PC-3 (cell line): ENCODE measurements around the gene KRT81. TPM values are rescaled to one million over a fixed set of nuclear protein-coding genes. Genes with fewer than 3 reads are reported as not detected.

ENCODE experiments used
- ATAC-seq: fragments of 200-7000 bp; cut with Tn5 transposase; 2 replicates; pipeline ENCODE4 v1.9.1; 2020; ENCODE audit warnings: mild to moderate bottlenecking, moderate library complexity
- BruUV-seq: library from RNA; stranded (reverse); fragments of 400-500 nt; replicated peaks from 2 replicates; lab custom pipeline; 2021; lab: Mats Ljungman, UMichigan
- CTCF ChIA-PET: fragments of 300-600 bp; sonication (Branson Sonifier 250); formaldehyde crosslinking; loops from one replicate; lab custom pipeline; 2022; ENCODE audit warnings: antibody characterized with exemption; lab: Charles Lee
- POLR2A ChIA-PET: fragments of 300-600 bp; sonication (Branson Sonifier 250); formaldehyde crosslinking; loops from one replicate; lab custom pipeline; 2022; ENCODE audit warnings: antibody characterized with exemption; ENCODE audit not compliant: unreplicated experiment; lab: Charles Lee
- DNase-seq: peaks from one replicate; pipeline ENCODE4 v3.0.0-alpha.2; 2015
- H2AFZ ChIP-seq: fragments of 300-600 bp; sonication (generic); 2 replicates; pipeline ENCODE4 v1.6.0; 2016; ENCODE audit warnings: antibody characterized with exemption, low read length
- H3F3A ChIP-seq: fragments of 300-600 bp; sonication (generic); one replicate; pipeline ENCODE4 v1.6.0; 2017; ENCODE audit warnings: antibody characterized with exemption, low read length, control low read depth, mild to moderate bottlenecking; ENCODE audit not compliant: unreplicated experiment
- H3K27ac ChIP-seq: fragments of 300-600 bp; sonication (generic); 2 replicates; pipeline ENCODE4 v1.5.1; 2016; ENCODE audit warnings: mild to moderate bottlenecking, low read length
- H3K27me3 ChIP-seq: fragments of 300-600 bp; sonication (generic); 2 replicates; pipeline ENCODE4 v1.6.1; 2016; ENCODE audit warnings: low read length, mixed read lengths
- H3K36me3 ChIP-seq: fragments of 300-600 bp; sonication (generic); 2 replicates; pipeline ENCODE4 v1.6.1; 2016; ENCODE audit warnings: low read depth, mixed run types, low read length, mixed read lengths
- H3K4me1 ChIP-seq: fragments of 300-600 bp; sonication (generic); 2 replicates; pipeline ENCODE4 v1.5.1; 2016; ENCODE audit warnings: low read length; ENCODE audit not compliant: insufficient read depth
- H3K4me2 ChIP-seq: fragments of 300-600 bp; sonication (generic); 2 replicates; pipeline ENCODE4 v1.6.0; 2016; ENCODE audit warnings: low read length
- H3K4me3 ChIP-seq: fragments of 300-600 bp; sonication (generic); 2 replicates; pipeline ENCODE4 v1.5.1; 2016; ENCODE audit warnings: mild to moderate bottlenecking, low read length, mixed read lengths
- H3K79me2 ChIP-seq: fragments of 300-600 bp; sonication (generic); 2 replicates; pipeline ENCODE4 v1.6.1; 2017; ENCODE audit warnings: low read length, mixed read lengths
- H3K9ac ChIP-seq: fragments of 300-600 bp; sonication (generic); 2 replicates; pipeline ENCODE4 v1.6.0; 2016; ENCODE audit warnings: mild to moderate bottlenecking, low read length
- H3K9me2 ChIP-seq: fragments of 300-600 bp; sonication (generic); replicated peaks from 2 replicates; pipeline ENCODE4 v1.6.1; 2016; ENCODE audit warnings: mixed run types, low read length, mixed read lengths
- H3K9me3 ChIP-seq: fragments of 300-600 bp; sonication (generic); 2 replicates; pipeline ENCODE4 v1.6.1; 2016; ENCODE audit warnings: low read length, mixed read lengths
- H4K20me1 ChIP-seq: fragments of 300-600 bp; sonication (generic); 2 replicates; pipeline ENCODE4 v1.6.1; 2016; ENCODE audit warnings: low read length, mixed read lengths
- CTCF ChIP-seq: fragments of 300-600 bp; sonication (generic); conservative IDR thresholded peaks from 2 replicates; pipeline ENCODE4 v1.5.1; 2017; ENCODE audit warnings: antibody characterized with exemption, low read depth, mild to moderate bottlenecking, low read length
- EZH2 ChIP-seq: fragments of 300-600 bp; sonication (generic); IDR thresholded peaks from one replicate; pipeline ENCODE4 v1.6.1; 2017; ENCODE audit warnings: antibody characterized with exemption, mild to moderate bottlenecking, low read length; ENCODE audit not compliant: unreplicated experiment
- EZH2phosphoT487 ChIP-seq: fragments of 300-600 bp; sonication (generic); IDR thresholded peaks from 2 replicates; pipeline ENCODE4 v1.6.1; 2018; ENCODE audit warnings: mild to moderate bottlenecking, antibody characterized with exemption, low read length, borderline replicate concordance
- intact Hi-C: fragments of 100-400 bp; cut with micrococcal nuclease; formaldehyde crosslinking; loops from 2 replicates; pipeline ENCODE4 v1.9.0; 2023
- total RNA-seq: library from RNA; depleted of rRNA; stranded (reverse); fragments of >200 nt; gene quantifications from 2 replicates; pipeline ENCODE4 v1.2.3, GENCODE V29; 2014

Gene KRT81
- total RNA-seq, 1 experiment from 2014 or later: 1,688 TPM

- no peak overlapping the region for H3K27ac ChIP-seq
- intact Hi-C loops: no loop called here
- H3K4me2 ChIP-seq: no peak overlapping the region
- H3F3A ChIP-seq: no peaks in the 10 kb centered on the region
- no peak for DNase-seq
- no TSS peak for BruUV-seq
- H3K9me2 ChIP-seq: no peaks in the 10 kb centered on the region
- ATAC-seq: no peak
- POLR2A ChIA-PET: no interaction called here
- no peaks in the 10 kb centered on the region for H3K36me3 ChIP-seq
- H3K9me3 ChIP-seq: no peaks in the 10 kb centered on the region
- H3K9ac ChIP-seq: no peak overlapping the region
- no peak overlapping the region for H3K4me3 ChIP-seq
- no peaks in the 10 kb centered on the region for H3K4me1 ChIP-seq
- no peak for TF ChIP-seq CTCF
- no peak for TF ChIP-seq EZH2phosphoT487
- no peak for TF ChIP-seq EZH2
- H3K79me2 ChIP-seq: no peaks in the 10 kb centered on the region
- no peak overlapping the region for H2AFZ ChIP-seq
- CTCF ChIA-PET: no interaction called here
- no peaks in the 10 kb centered on the region for H3K27me3 ChIP-seq
- H4K20me1 ChIP-seq: no peaks in the 10 kb centered on the region
These were observed 24.8 kb downstream of the KRT81 start for GRCh38 chr12:52266514-52266913.

GRCh38 chr12:52264435-52264825, 26.9 kb downstream of the KRT81 start:
- Histone ChIP-seq H4K20me1 (no peaks in the 10 kb centered on the region), H3K36me3 (no peaks in the 10 kb centered on the region), H3K9ac (no peak overlapping the region), H3K4me2 (no peak overlapping the region), H3K4me3 (no peak overlapping the region), H3K27me3 (no peaks in the 10 kb centered on the region), H3K9me2 (no peaks in the 10 kb centered on the region), H2AFZ (no peak overlapping the region), H3K79me2 (no peaks in the 10 kb centered on the region), H3K27ac (no peak overlapping the region), H3K9me3 (no peaks in the 10 kb centered on the region), H3F3A (no peaks in the 10 kb centered on the region), H3K4me1 (peaks cover 17% of the 10 kb centered on the region)
- no peak for ATAC-seq
- TF ChIP-seq EZH2phosphoT487: no peak
- TF ChIP-seq CTCF: no peak
- TF ChIP-seq EZH2: no peak
- no peak for DNase-seq
- intact Hi-C loops: no loop called here
- ChIA-PET CTCF (no interaction called here), POLR2A (interaction anchor here (0.6 kb wide), 1 partner anchor 596 kb away, joined by 3 read pairs; no protein-coding TSS in a partner anchor)
- no TSS peak for BruUV-seq

DNA sequence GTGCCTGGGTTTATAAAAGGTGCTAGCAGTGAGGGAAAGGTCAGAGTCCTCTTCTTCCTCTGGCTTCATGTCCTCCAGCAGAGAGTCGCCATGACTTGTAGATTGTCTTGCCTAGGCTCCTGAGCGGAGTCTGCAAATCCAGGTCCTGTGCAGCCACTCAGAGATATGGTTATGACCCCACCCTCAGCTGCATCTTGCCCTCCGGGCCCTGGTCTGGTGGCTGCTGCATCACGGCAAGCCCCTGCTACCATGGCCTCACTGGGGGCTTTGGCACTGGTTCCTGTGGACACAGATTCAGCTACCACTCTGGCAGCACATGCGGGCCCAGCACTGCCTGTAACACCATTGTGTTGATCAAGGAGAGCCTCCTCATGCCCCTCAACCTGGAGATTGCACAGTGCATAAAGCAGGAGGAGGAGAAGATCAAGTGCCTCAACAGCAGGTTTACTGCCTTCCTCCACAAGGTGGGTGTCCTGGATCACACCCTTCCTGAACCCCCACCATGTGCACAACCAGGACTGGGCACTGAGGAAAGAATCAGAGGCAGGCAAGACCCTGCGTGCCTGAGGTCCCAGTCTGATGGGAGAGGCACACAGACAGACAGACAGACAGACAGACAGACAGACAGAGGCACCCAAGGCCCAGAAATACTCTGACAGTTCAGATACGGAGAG, 27.4 kb downstream of the KRT81 start:
- POLR2A ChIA-PET: no interaction called here
- Histone ChIP-seq H4K20me1 (no peaks in the 10 kb centered on the region), H3K4me2 (no peak overlapping the region), H3K9me2 (no peaks in the 10 kb centered on the region), H3K4me1 (peaks cover 17% of the 10 kb centered on the region), H3K27me3 (no peaks in the 10 kb centered on the region), H3K27ac (no peak overlapping the region), H3K4me3 (no peak overlapping the region), H3K9me3 (no peaks in the 10 kb centered on the region), H3F3A (no peaks in the 10 kb centered on the region), H2AFZ (no peak overlapping the region), H3K36me3 (no peaks in the 10 kb centered on the region), H3K9ac (no peak overlapping the region), H3K79me2 (no peaks in the 10 kb centered on the region)
- TF ChIP-seq EZH2phosphoT487 (no peak), CTCF (no peak)
- intact Hi-C loops: no loop called here
- DNase-seq (no peak), ATAC-seq (no peak)
- no TSS peak for BruUV-seq
- CTCF ChIA-PET: interaction anchor here (0.6 kb wide), 1 partner anchor 239 kb away, joined by 3 read pairs; no protein-coding TSS in a partner anchor
